GM03348 (cell line): ENCODE results near the gene UCN.
"Not testable (repeated sequence)": the region's sequence is repeated elsewhere in the genome, so short reads cannot be mapped to it uniquely, and the experiment has no call there.

Experiments
- DNase-seq: peaks from one replicate; pipeline ENCODE4 v3.0.0; 2012; ENCODE audit warnings: low spot score

Gene UCN, protein sequence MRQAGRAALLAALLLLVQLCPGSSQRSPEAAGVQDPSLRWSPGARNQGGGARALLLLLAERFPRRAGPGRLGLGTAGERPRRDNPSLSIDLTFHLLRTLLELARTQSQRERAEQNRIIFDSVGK

DNA sequence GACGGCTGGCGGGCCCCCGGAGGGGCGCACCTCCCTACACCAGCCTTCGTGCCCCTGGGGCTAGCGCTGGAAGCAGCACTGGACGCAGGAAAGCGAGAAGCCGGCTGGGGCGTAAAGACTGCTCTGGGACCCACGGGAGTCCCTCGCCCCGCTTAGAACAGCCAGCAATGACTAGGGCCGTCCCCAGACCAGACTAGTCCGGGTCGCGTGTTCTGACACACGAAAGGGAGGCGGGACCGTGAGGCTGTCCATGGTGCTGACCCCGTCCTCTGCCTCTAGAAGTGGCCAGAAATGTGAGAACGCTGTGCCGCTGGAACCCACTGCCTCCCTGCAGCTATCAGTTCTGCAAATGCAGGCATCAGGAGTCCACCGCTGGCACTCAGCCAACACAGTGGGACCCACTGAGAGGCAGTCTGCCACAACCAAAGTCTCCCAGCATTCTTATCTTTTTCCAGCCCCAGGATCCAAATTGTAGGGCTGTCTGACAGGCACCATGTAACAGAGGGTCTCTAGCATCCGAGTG lies at the start of gene UCN:
Gene UCN (minus strand): TSS at position 87 of the 523 bp plus-strand sequence. CDS start 550 bp downstream, outside the sequence.
- DNase-seq = peak; percentile 65

DNA sequence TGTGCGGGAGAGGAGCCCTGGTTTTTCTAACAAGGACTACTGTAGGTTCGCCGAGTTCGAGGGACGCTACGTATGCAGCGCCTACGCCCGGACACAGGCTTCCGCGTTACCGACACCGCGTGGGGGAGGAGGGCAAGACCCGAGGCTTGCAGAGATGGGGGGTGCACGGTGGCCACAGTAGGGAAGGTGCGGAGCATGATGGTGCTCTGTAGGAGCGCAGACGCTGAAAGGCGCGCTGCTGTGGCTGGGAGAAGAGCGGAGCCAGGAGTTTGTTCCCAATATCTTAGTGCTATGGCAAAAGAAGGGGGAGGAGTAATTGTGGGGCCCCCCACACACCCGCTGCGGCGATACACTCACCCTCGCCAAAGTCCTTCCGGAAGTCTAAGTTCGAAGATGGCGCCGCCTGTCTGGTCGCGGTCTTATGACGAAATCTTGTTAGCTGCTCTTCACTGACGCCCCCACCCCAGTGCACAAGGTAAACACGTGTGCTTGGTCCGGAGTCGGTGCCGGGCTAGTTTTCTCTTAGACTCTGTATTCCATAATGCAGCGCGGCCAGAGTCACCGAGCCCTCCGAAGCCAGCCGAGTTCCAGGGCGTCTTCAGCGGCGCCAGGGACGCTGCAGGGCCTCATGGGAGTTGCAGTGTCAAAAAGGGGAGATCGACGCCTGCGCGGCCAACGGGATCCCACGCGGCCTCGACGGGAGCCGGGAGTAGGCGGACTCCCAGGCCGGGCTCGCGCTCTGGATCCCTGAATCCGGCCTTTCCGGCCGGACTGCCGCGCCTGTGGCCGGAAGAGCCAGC lies 48.3 kb upstream of the UCN start, which contains the start of gene GTF3C2:
Gene GTF3C2 (minus strand): TSS at position 383 of the 800 bp plus-strand sequence. CDS start 13,210 bp downstream, outside the sequence.
- DNase-seq = peak; percentile 97

DNA sequence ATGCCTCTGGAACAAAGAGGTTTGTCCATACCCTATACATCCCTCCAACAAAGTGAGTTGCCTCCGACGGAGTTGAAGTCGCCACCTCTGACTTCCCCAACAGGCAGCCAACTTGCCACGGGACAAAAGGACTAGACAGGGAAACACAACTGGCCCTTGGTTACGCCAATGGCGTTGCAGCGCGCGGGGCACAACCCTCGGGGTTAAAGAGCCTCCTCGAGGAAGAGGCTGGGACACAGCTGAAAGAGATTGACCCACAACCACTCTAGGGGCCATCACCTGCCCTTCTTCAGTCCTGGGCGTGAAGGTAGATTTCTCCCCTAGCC lies 47.8 kb upstream of the UCN start:
- DNase-seq = peak; percentile 55

DNA sequence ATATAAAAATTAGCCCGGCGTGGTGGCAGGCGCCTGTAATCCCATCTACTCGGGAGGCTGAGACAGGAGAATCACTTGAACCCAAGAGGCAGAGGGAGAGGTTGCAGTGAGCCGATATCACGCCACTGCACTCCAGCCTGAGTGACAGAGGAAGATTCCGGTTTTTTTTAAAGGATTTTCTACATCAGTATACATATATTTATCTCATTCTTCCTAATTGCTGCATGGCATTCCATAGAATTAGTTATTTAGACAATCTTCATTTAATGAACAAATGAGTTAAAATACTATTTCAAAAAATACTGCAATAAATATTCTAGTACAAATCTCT lies 46.3 kb upstream of the UCN start:
- no peak for DNase-seq

DNA sequence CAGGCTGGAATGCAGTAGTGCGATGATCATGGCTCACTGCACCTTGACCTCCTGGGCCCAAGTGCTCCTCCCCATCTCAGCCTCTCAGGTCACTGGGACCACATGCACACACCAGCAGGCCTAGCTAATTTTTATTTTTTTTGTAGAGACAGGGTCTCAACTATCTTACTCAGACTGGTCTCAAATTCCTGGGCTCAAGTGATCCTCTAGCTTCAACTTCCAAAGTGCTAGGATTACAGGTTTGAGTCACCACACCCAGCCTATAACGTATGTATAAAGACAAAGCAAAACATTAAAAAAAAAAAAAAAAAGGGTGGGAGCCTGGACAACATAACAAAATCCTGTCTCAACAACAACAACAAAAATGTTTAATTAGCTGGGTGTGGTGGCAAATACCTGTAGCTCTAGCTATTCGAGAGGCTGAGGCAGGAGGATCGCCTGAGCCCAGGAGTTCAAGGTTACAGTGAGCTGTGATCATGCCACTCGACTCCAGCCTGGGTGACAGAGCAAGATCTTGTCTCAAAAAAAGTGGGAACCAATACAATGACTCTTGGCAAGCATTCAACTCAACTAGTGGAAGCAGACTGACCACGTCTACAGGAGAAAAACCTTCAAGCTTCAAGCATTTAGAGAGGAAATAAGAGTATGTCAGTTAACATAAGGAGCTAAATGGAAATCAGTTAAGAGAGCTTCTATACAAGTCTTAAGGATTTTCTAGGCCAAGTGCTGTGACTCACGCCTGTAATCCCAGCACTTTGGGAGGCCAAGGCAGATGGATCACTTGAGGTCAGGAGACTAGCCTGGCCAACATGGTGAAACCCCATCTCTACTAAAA lies 45.7 kb upstream of the UCN start:
- DNase-seq = no peak

DNA sequence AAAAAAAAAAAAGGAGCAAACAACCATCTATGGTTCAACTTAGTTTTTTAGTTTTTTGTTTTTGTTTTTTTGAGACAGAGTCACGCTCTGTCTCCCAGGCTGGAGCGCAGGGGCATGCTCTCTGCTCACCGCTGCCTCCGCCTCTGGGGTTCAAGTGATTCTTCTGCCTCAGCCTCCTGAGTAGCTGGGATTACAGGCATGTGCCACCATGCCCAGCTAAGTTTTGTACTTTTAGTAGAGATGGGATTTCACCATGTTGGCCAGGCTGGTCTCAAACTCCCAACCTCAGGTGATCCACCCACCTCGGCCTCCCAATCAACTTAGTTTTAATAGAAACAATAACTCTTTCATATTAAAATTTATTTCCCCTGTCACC lies 45.1 kb upstream of the UCN start:
- not testable (repeated sequence) for DNase-seq

DNA sequence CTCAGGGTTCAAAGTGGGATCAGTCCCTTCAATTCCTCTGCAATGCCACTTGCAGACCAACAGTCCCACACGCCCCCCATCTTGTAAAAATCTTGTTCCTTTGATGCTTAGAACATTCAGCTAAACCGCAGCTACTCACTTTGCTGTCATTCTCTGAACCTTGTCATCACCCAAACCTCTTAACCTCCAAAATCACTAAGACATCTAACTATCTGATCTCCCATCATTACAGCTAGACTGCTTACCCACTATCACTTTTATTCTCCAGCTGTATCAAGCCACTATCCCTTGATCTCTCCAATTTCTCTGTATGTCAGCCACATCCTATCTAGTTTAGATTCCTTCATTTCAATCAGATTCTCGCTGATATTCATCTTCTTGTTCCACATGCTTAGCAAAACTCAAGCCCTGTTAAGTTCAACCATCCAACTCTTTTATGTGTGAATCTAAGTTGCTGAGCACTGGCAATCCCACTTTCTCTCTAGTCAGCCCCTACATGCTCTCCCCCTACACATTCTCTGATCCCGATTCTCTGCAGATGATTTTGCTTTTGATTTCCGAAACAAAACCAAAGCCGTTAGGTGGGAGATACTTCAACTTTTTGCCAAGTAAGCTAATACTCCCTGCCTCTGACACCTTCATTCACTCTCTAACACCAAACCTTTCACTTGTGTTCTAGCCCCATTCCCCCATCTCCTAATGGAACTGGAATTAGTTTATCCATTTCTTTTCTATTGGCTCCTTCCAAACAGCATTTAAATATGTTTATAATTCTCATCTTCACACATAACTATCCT lies 43.8 kb upstream of the UCN start:
- DNase-seq = no peak

DNA sequence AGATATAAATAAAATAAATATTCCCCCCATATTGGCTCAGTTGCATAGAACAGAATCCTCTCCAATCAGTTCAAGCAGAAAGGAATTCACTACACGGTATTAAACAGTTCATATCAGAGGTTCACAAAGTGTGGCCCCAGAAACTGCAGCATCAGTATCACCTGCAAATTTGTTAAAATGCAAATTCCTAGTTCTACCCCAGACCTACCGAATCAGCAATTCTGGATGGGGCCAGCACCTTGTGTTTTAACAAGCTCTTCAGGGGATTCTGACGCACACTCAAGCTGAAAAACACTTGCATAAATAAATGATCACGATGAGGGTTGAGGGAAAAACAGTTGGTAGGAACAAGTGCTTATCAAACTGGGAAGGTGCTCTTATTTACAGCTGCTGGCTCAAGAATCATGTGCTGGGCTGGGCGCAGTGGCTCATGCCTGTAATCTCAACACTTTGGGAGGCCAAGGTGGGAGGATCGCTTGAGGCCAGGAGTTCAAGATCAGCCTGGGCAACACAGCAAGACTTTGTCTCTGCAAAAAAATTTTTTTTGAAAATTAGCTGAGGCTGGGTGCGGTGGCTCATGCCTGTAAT lies 42.0 kb upstream of the UCN start:
- no peak for DNase-seq

DNA sequence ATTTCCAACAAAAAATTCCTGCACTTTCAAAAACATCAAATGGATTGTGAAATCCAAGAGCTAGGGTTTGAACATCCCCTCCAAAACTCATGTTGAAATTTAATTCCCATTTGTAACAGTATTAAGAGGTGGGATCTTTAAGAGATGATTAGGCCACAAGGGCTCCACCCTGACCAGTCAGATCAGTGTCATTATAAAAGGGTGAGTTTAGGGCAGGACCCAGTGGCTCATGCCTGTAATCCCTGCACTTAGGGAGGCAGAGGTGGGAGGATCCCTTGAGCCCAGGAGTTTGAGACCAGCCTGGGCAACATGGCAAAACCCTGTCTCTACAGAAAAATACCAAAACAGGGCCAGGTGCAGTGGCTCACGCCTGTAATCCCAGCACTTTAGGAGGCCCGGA lies 39.4 kb upstream of the UCN start:
- DNase-seq = no peak

DNA sequence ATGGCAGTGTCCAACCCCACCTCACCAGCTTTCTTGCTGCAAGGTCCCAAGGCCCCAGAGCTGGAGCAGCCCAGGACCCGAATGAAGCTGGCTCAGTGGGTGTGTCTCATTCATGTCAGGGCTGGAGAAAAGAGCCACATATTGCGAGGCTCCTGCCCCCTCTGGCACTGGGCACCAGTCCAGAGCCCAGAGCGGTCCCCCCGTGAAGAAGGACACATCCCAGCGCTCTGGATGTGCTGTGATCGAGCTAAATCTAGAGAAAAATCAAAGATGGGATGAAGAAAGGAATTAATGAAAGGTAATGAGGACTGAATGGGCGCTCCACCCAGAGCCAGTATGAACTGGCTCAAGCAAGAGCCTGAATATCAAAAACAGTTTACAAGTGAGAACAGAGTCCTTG lies 27.9 kb upstream of the UCN start:
- no peak for DNase-seq

DNA sequence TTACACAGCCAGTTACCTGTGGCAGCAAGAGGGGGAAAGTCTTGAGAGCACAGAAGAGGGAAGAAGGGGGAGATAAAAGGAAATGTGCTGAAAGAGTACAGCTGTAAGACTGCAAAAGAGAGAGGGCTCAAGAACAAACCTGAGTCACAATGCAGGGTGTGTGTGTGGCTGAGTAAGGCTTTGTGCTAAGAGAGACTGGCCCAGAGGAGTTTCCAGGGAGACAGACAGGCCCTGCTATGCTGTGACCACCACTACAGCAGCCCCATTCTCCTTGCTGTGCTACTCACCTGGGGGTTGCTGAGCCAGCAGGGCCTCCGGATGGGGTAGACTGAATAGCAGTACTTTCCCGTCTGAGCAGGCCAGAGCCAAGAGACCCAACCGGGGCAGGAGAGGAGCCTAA lies 27.1 kb upstream of the UCN start:
- DNase-seq = no peak

DNA sequence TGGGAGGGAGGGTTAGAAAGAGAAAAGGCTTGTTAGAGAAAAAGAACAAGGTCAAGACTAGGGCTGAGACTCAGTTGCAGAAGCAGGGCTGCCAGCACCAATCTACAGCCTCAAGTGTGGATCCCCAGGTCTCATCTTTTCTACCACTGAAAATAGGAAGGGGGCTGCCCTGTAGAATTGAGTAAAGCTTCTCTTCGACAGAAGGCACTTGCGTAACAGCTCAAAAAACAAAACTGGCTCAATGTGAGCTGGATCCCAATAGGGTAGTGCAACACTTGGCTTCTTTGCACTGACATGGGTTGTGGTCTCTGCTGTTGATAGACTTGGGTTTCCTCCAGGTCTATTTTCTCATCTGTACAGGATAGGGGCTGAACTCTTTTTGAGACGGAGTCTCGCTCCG lies 16.5 kb upstream of the UCN start:
- DNase-seq = no peak

DNA sequence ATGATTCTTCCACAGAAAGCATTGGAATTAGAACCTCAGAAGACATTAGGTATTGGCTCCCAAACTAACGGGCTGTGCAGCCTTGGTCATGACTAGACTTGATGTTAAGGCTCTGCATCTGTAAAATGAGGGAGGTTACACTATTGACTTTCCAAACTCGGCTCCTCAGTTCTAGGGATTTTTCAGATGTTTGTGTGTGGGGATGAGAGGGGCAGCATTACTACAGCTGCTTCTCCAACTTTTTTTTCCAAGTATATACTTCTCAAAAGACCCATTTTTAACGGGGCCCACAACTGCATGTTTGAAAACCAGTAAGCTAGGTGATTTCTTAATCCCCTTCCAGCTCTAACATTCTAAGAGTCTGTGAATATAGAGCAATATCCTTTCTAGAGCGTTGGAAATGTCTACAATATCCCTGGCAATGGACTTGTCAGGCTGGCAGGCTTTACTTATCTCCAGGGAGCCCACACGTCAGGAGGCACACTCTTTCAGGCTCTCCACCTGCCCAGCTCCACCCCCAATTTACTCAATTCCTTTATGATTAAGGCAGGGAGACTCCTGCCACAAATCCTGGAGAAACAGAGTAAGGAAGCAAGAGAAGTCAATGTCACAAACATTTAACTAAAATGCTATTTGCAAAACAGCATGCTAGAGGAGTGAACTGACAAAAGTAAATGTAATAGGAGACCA lies 15.5 kb upstream of the UCN start:
- DNase-seq = no peak

DNA sequence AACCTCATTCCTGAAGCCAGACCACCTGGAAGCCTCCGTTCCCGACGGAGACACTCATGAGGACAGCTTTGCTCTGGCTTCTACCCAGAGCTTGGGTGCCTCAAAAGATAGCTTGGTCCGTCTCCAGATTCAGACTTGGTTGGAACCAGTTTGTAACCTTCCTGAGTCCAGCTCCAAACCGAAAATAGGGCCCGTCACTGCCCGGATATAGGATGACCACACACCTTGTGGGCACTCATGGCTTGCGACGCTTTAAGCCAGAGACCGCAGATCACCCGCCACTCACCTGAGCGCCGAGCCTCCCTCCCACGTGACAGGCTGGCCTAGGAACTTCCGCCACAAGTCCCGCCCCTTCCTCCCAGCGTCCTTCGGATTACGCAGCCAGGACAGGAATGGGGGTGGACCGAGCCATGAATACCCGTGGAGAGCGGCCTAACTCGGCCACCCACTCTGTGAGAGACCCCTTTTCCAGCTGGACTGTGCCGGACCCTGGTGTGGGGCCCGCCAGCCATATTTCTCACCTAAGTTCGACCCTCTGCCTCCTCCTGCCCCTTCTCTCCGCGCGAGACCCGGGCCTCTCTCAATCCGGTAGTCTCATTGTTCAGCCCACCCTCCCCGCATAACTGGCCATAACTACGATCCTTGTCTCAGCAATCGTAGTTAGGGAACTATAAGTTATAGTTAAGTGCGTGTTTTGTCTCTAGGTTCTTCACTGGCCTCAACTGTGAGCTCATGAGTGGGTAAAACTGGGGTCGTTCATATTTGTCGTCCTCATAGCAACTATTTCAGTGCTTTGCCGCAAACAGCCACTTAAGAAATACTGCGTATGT lies 14.7 kb upstream of the UCN start, which contains the start of gene MPV17:
Gene MPV17 (minus strand): TSS at position 332 of the 830 bp plus-strand sequence. CDS start 580 bp downstream, outside the sequence.
- peak; percentile 97 for DNase-seq

DNA sequence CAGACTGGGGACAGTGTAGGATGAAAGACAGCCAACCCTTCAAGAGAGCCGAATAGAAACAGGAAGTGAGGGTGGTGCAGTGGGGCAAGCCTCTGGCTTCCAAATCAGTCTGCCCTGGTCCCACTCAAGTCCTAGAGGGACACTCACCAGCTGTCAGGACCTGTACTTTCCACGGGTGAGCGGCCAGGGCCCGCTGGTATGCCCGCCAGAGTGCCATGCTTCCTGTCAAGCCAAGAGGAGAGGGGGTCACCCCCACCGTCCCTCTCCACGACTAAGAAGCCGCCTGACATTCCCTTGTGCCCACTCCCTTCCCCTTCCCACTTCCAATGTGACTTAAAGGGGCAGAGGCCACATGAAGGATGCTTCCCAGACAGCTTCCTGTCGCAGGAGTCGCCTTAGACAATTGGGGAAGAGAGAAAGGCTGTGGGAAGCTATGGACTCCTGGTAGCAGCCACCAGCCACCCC lies 14.1 kb upstream of the UCN start:
- DNase-seq = peak; percentile 29

DNA sequence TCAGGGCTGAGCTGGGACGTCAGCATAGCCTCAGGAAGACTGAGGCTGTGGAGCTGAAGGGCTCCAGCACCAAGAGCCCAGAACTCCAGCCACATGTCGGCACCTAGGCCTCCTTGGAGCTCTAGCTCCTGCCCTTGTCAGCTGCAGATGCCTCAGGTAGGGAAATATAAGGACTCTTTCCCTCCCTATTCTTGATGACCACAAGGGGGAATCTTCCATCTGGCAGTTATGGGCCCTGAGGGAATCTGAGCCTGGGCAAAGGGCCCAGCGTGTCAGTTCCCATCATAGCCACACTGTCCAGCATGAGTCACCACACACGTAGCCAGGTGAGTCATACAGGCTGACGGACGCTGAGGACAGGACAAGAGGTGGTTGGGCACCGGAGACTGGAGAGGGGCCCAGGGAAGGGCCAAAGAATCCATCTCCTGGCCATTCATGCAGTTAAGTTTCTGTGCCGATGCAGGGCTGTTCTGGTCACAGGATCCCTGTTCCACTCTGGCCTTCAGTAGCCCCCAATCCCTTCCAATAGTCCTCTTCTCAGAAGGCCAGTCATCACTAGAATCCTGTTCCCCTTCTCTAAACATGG lies 12.8 kb upstream of the UCN start:
- peak; percentile 94 for DNase-seq

DNA sequence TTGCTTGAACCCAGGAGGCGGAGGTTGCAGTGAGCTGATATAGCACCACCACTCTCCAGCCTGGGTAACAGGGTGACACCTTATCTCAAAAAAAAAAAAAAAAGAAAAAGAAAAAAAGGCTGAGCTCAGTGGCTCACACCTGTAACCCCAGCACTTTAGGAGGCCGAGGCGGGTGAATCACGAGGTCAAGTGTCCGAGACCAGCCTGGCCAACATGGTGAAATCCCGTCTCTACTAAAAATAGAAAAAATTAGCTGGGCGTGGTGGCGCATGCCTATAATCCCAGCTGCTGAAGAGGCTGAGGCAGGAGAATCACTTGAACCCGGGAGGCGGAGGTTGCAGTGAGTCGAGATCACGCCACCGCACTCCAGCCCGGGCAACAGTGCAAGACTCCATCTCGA lies 11.6 kb upstream of the UCN start:
- DNase-seq = not testable (repeated sequence)

DNA sequence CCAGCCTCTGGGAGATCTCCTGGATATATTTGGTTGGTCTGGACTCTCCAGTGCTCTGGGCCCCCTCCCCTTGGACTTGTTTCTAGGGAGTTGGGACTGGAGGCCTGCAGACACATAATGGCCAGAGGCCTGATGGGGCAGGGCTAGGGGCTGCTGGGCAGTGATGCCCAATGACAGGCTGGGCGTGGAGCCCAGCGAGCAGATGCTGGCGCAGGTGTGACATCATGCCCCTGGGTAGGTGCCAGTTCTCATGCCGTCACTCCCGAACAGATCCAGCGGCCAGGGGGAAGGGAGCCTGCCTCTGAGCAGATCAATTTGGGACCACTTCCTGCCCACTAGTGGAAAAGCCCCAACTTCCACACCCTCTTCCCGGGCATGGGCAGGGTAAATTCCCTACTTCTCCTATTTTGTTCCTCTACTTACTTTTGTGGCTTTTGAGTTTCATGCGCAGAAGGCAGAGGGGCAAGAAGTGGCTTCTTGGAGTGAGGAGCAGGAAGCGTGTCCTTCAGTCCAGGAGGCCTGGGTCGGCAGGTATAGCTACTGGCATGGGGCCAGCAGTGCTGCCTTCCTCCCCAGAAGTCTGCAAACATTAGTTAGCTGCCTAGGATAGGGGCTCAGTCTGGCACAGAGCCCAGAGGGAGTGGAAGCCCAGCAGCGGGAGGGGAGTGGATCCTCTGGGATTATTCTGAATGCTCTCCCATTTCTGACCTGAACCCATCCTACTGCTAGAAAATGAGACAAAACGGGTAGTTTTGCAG lies 8.6 kb upstream of the UCN start:
- DNase-seq = no peak

DNA sequence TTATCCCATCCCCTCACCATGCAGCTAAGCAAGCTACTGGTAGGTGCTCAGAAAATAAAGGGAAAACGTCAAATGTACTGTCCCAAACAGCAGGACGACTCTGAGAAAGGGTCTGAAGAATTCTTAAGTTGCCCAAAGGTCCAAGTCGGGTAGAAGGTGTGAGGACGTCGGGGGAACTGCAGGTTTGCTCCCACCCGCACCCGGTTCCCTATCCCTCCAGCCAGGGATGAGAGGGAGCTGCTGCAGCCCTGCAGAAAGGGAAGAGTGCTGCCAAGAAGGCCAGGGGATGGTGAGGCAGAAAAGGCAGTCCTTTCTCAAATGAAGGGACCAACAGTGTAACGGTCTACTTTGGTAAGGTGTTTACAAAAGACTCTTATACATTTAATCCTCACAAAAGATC lies 6.9 kb upstream of the UCN start:
- DNase-seq = no peak
